Skin of body (tissue), 2 donors: ENCODE results near the gene TRPM3. TPM values are rescaled to one million over a fixed set of nuclear protein-coding genes. Genes with fewer than 3 reads are reported as not detected.

Source experiments
- DNase-seq: peaks from one replicate; lab custom pipeline; 2025; lab: John Stamatoyannopoulos, UW
- total RNA-seq: library from RNA; depleted of rRNA; stranded (reverse); fragments of >200 nt; gene quantifications from one replicate; pipeline ENCODE4 v1.2.3, GENCODE V29; 2014

Gene TRPM3
- total RNA-seq, 1 donor from 2014 or later, result 2.3 TPM

- no peak for DNase-seq
These were observed 560.3 kb downstream of the TRPM3 start for GRCh38 chr9:70561111-70561510.

DNA sequence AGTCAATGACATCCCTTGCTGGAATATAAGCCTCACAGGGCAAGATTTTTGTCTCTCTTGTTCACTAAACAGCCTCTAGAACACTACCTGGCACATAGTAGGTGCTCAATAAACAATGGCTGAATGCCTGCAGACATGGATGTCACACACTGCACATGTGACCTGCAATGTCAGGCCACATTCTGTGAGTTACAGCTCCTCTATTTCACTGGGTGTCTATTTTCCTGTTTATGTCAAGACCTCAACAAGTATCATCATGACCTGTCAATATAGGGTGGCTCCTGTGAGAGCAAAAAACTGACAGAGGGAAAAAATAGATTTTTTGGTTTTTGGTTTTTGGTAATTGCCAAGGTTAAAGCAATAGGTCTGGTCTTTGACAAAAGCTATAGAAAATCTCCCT, 562.3 kb downstream of the TRPM3 start:
- no peak for DNase-seq

GRCh38 chr9:70557661-70558369, 563.6 kb downstream of the TRPM3 start:
- DNase-seq, result no peak

DNA sequence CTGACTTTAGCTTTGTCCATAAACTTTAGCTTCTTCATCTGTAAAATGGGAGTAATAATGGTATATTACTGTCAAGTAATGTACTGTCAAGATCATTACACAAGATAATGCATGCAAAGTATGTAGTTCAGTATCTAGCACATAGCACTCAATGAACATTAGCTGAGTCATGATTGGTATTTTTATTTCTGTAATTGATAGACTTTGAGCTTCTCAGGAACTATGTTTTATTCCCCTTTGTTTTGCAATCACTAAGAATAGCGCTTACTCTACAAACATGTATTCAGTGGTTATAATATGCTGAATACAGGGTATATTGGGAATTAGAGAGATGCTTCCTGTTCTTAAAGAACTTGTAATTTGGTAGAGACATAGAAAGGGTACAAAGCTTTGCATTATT, 564.6 kb downstream of the TRPM3 start:
- no peak for DNase-seq

DNA sequence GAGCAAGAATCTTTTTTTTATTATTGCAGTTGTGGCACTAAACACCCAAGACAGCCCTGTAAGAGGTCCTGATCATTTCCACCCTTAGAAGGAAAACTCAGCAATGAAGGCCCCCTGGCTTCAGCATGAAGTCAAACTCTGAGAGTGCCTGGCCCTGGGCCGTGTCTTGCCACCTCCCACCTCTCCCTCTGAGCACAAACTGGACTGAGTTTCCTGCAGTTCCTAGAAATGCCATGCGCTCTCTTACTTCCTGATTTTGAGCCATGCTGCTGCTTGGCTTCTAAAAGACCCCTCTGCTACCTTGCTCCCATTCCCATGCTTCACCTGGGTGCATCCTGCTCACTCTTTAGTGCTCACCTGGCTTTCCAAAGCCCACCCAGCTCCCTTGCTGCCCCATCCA, 566.5 kb downstream of the TRPM3 start:
- no peak for DNase-seq

DNA sequence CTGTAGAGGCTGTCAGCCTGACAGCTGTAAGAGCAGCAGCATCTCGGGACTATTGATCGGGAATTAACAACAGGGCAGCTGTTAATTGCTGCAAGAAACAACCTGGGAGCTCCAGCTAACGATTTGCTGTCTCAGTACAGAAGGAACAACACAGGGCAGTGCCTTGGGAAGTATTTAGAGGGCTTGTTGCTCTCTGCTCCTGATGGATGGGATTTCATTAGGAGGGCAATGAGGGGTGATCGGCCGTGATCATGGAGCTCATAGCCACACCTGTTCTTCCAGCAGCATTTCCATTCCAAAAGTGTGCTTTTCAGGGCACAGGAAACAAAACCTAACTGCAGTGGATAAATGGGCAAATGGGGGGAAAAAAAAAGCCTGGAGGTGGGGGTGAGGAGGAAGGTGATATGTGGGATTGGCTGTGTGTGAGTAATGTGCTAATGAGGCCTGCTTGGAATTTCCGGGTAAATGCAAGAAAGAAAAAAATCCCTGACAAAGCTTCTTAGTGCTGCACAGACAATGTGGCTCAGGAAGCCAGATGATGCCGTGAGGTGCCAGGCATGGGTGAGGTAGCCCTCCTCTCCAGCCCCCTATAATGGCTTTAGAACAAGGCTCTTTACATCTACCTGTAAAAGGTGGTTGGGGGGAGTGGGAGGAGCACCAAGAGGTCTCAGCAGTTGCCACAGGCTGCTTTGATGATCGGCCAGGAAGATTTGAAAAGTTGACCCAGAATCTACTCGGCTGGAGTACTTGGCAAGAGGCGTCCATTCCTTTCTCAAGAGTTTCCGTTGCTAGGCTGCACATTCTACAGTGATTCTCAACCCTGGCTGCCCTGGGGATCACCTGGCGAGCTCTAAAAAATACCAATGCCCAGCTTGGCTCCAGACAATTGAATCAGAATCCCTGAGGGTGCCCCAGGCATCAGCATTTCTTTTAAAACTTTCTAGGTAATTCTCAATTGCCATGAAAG, 567.4 kb downstream of the TRPM3 start:
- no peak for DNase-seq

DNA sequence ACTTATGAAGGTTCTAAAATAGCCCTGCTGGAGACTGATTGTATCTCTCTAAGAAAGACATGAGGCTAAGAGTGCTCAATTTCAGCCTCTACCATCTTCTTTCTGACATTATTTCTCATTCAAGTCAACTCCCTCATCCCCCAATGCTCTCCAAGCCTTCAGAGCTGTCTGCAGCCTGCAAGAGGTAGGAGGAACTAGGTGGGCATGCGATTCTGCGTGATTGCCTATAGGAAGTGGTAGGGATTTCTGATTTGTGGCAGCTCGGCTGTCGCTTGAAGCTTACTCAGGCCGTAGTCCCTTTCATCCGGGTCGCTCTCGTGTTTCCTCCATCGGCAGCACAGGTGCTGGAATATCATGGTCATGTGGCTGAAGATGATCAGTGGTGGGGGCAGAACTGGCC, 568.9 kb downstream of the TRPM3 start:
- DNase-seq, result no peak

DNA sequence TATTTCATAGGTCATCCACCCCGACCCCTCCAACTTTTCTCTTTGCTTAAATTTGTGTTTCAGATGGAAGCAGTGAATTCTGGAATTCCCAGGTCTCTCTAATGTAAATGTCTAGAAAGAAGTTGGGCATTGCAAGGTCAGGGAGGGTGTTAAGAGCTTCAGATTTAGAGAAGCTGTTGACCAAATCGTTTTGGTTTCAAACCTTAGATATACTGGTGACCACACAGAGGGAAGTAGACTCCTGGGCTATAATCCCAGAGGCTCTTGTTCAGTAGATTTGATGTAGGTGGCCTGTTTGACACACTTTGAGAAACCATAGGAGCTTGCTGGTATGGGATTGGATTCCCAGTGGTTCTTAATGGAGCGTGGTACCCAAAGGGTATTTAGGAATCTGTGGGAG, 569.6 kb downstream of the TRPM3 start:
- DNase-seq, result no peak

DNA sequence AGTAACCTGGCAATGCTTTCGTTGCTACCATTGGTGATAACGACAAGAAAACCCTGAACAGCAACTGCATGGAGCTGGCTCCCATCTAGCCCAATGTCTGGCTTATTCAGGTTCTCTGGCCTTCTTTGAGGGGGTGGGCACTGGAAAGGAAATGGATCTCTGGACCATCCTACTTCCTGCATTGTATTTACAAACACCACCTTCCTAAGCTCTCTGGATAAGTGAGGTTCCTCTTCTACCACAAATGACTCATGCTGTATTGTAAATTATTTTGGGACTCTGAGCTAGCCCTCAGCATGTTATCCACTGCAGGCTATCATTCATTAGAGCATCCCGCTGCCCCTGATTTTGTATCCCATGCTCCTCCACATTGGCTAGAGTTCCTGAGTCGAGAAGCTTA, 570.0 kb downstream of the TRPM3 start:
- no peak for DNase-seq

DNA sequence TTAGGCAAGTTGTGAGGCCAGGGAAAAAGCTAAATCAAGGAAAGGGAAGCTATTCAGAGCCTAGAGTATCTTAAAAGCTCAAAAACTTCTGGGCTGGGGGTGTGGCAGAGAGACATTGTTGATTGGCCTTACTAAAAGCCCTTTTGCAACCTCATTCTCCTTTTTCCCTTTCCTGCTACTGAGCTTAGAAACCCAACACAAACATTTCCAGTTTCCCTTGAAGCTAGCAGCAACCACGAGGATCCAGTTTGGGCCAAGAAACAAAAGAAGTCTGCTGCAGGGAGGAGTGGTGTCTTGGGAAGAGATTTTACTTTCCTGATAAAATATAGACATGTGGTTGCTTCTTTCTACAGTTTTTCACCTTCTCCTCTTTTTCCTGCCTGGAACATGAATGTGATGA, 571.5 kb downstream of the TRPM3 start:
- DNase-seq, result no peak

DNA sequence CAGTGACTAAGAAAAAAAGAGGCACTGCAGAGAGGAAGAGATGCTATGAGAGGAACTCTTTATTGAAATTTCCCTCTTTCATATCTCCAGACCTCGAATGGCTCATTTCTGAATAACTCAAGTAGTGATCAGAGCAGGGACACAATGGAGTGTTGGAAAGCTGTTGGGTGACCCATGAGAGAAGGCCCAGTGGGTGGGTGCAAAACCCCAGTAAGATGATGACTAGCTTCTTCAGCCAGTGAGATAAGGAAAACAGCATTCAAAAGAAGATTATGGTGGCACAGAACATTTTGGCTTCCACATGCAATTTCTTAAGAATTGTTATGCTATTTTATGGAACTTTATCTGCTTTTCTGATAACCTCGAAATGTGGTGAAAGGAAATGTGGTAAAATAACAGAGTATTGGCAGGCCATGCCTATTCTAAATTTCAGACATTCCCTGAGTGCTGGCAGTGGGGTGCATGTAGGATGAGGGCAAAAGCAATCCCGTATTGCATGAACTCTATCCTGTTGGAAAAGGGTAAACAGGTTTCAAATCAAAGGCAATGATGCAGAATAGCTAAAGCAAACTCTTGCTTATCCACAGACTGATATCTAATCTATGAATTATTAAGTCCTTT, 579.0 kb downstream of the TRPM3 start:
- DNase-seq, result no peak

DNA sequence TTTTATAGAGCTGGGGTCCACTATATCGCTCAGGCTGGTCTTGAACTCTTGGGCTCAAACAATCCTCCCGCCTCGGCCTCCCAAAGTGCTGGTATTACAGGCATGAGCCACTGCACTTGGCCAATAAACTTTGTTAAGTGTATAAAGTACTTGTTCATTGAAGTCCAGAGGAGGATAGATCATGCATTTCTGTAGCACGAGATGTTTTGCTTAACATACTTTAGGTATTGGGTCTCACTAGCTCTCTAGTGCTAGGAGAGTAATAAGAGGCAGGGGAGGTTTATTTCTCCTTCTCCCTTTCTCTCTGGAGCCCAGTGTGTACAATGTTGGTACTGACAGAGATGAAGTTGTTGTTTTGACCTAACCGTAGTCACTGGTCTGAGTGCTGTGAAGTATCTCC, 581.4 kb downstream of the TRPM3 start:
- no peak for DNase-seq

DNA sequence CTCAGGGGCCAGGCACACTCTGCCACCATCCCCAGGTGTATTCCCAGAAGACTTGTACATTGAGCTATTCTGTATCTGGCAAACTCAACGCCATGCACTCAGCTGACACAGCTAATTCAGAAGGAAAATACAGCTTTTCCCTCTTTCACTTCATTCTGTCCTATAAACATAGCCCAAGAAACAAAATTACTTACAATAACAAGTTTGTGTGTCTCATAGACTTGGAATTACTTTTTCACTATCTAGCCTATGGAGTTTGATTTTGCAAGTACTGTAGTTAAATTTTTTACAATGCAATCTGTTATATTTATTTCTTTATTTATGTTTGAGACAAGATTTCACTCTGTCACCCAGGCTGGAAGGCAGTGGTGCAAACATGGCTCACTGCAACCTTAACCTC, 581.9 kb downstream of the TRPM3 start:
- no peak for DNase-seq

DNA sequence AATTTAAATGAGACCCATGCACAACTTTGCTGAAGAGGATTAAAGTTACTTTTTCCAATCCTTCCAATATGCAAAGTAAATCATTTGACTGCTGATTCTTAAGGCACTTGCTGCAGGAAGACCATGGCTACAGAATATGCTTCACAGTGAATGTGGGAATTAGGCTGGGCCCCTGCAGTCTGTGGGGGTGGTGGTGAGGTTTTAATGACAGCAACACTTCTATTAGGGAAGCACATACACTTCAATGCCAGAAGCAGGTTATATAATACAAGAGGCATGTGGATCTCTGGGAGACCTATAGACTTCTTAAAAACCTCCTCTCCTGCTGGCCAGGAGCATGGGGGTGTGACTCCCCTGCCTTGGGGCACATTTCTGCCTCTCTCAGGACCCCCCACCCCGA, 582.4 kb downstream of the TRPM3 start:
- no peak for DNase-seq

DNA sequence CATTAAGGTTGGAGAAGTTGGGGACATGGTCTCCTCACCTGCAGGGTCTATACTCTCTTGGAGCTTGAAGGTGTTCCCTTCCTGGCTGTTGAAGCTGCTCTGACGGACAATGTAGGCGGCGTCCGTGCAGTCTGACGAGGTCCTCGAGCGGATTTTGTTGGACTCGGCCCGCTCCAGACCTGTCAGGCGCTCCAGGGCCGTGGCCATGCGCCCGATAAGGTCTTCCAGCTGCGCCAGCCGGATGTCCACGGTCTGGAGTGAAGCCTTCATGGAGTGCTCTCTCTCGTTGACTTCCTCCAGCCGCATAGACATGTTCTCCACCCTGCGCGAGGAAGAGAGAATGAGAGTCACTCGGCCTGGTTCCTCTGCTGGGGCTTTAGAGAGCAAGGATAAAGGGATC, 584.3 kb downstream of the TRPM3 start:
- DNase-seq, result no peak

- no peak for DNase-seq
These were observed 585.7 kb downstream of the TRPM3 start for GRCh38 chr9:70535546-70536323.

DNA sequence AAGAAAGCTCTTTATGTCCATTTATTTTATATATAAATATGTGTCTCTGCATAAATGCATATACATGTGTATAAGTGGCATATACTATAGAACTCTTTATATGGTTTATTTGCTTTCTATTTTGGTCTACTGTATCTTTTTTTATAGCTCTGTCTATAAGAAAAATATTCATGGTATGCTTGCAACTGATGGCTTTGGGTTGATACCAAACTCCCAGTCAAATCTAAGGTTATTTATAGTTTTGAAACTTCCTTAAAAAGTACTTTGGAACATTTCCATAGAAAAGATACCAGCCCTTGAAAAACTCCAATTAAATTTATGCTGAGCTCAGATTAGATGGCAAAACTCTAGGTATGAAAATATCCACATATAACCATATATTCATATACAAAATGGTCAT, 587.0 kb downstream of the TRPM3 start:
- no peak for DNase-seq

DNA sequence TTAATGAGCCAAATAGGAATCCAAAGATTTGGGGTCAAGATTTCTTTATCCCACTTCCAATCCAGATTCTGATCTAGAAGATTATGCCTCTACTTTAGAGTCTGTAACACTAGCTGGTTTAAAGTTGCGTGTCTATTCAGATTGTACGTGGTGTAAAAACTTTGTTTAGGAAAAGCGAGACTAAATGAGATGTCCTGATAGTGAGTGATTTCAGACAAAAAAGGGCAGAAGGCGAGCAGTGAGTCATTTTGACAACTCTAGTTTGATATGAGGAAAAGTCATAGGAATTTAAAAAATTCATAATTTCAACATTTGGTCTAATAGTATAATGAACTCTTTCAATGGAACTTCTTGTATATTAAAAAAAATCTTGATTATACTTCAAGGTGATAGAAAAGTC, 587.4 kb downstream of the TRPM3 start:
- no peak for DNase-seq

GRCh38 chr9:70533492-70533891, 587.9 kb downstream of the TRPM3 start:
- DNase-seq, result no peak

GRCh38 chr9:70532716-70533115, 588.7 kb downstream of the TRPM3 start:
- DNase-seq, result no peak

DNA sequence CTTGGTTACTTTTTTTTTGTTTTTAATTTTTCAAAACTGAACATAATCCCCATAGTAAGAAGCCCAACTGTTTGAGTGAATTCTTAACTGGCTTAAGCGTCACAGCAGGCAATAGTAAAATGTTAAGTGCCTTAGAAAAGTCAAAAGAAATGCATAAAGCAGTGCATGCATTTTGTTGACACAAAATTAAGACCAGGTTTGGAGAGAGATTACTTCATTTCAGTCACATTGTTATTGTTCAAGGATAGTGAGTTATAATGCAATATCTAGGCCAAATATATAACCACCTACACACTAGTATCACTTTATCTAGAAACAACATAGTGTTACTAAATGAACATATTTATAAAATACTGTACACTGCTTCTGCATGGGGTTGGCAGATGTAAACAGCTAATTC, 590.1 kb downstream of the TRPM3 start:
- no peak for DNase-seq

DNA sequence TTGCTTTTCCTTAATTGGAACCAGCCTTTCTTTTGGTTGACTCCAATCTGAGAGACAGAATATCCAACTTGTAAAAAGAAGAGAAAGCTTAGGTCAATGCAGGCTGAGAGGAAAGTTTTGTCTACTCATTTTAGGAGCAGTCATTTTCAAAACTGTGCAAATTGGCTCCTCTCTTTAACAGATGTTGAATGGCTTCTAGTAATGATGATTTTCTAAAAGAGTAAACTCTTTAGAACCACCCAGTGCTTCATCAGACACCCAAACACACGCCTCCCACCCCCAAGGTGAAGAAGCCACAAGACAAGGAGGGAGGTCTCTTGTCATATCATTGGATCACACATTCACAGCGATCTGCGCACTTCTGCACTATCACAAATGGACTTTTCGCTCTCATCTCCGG, 590.7 kb downstream of the TRPM3 start:
- DNase-seq, result no peak
